B cell (primary cell): ENCODE measurements around the gene TRIM41. TPM values are rescaled to one million over a fixed set of nuclear protein-coding genes. Genes with fewer than 3 reads are reported as not detected.

Experiments
- ATAC-seq: fragments of 200-7000 bp; cut with Tn5 transposase; one replicate; pipeline ENCODE4 v1.10.0; 2021; ENCODE audit warnings: low read depth, mild to moderate bottlenecking, moderate number of reproducible peaks, moderate library complexity
- CTCF ChIA-PET: fragments of 350-600 bp; sonication (Branson Sonifier 250); formaldehyde crosslinking; loops from one replicate; lab custom pipeline; 2021; ENCODE audit warnings: antibody characterized with exemption, inconsistent platforms; lab: Charles Lee
- POLR2A ChIA-PET: fragments of 350-600 bp; sonication (Branson Sonifier 250); formaldehyde crosslinking; loops from one replicate; lab custom pipeline; 2021; ENCODE audit warnings: antibody characterized with exemption; lab: Charles Lee
- DNase-seq: peaks from one replicate; pipeline ENCODE4 v3.0.0; 2013
- H2AFZ ChIP-seq: 2 replicates; pipeline ENCODE4 v1.6.1; 2012; ENCODE audit warnings: mild to moderate bottlenecking, low read depth, low read length; ENCODE audit not compliant: insufficient read depth, poor library complexity, severe bottlenecking
- H3K27ac ChIP-seq, 2 donors: 1 replicate in 1 of 2; 2 replicates in 1 of 2; pipeline ENCODE4 v1.5.1; 2012 to 2013; ENCODE audit warnings: low read length in 2 of 2, mild to moderate bottlenecking in 2 of 2, moderate library complexity in 1 of 2
- H3K27me3 ChIP-seq, 4 experiments: fragments of 200-600 bp in 1 of 4; sonication (generic) in 1 of 4; replicated peaks in 1 of 4; 1 replicate in 2 of 4; 2 replicates in 2 of 4; pipeline versions ENCODE4 v1.6.1 to v1.7.0; 2013 to 2016; ENCODE audit warnings: low read length in 3 of 4, mild to moderate bottlenecking in 2 of 4, mixed read lengths in 1 of 4, moderate library complexity in 1 of 4; ENCODE audit not compliant: insufficient read depth in 4 of 4, control insufficient read depth in 3 of 4; ENCODE audit errors: control extremely low read depth in 1 of 4
- H3K36me3 ChIP-seq, 2 experiments: replicated peaks in 1 of 2; 1 replicate in 1 of 2; 2 replicates in 1 of 2; pipeline versions ENCODE4 v1.6.1 to v1.7.1; 2013; ENCODE audit warnings: low read length in 1 of 2; ENCODE audit not compliant: insufficient read depth in 2 of 2, control insufficient read depth in 1 of 2; ENCODE audit errors: control extremely low read depth in 1 of 2, extremely low read depth in 1 of 2
- H3K4me1 ChIP-seq, 2 donors: fragments of 200-600 bp in 1 of 2; sonication (generic) in 1 of 2; 1 replicate in 1 of 2; 2 replicates in 1 of 2; pipeline versions ENCODE4 v1.5.1 to v1.6.1; 2013 to 2017; ENCODE audit warnings: low read length in 2 of 2; ENCODE audit not compliant: control insufficient read depth in 2 of 2, insufficient read depth in 2 of 2
- H3K4me2 ChIP-seq: replicated peaks from 2 replicates; pipeline ENCODE3; 2012; ENCODE audit warnings: mild to moderate bottlenecking, low read depth, low read length; ENCODE audit not compliant: poor library complexity, severe bottlenecking
- H3K4me3 ChIP-seq, 5 experiments: fragments of 200-600 bp in 1 of 5; sonication (generic) in 1 of 5; 1 replicate in 3 of 5; 2 replicates in 2 of 5; pipeline versions ENCODE4 v1.5.1 to v1.7.0; 2011 to 2016; ENCODE audit warnings: low read length in 4 of 5, mild to moderate bottlenecking in 4 of 5, low read depth in 2 of 5, control low read depth in 1 of 5, moderate library complexity in 1 of 5; ENCODE audit not compliant: insufficient read depth in 1 of 5; ENCODE audit errors: control extremely low read depth in 1 of 5, extremely low read depth in 1 of 5
- H3K79me2 ChIP-seq: fragments of 200-600 bp; sonication (generic); one replicate; pipeline ENCODE4 v1.6.0; 2016; ENCODE audit warnings: low read length; ENCODE audit not compliant: control insufficient read depth, insufficient read depth
- H3K9ac ChIP-seq: fragments of 200-600 bp; sonication (generic); 2 replicates; pipeline ENCODE4 v1.6.1; 2017; ENCODE audit warnings: mild to moderate bottlenecking, low read length, moderate library complexity
- H3K9me3 ChIP-seq, 3 donors: one replicate each; pipeline versions ENCODE4 v1.6.1 to v1.7.1; 2013; ENCODE audit warnings: low read length in 2 of 3; ENCODE audit not compliant: control insufficient read depth in 2 of 3, insufficient read depth in 1 of 3; ENCODE audit errors: control extremely low read depth in 1 of 3
- H4K20me1 ChIP-seq: 2 replicates; pipeline ENCODE4 v1.6.0; 2012; ENCODE audit warnings: mild to moderate bottlenecking, low read length; ENCODE audit not compliant: insufficient read depth, control insufficient read depth, poor library complexity, severe bottlenecking
- H3K27ac Mint-ChIP-seq: one replicate; pipeline ENCODE4 v1.8.0; 2021; ENCODE audit warnings: mixed read lengths
- H3K27me3 Mint-ChIP-seq: one replicate; pipeline ENCODE4 v1.8.0; 2021; ENCODE audit warnings: mixed read lengths
- H3K4me1 Mint-ChIP-seq: one replicate; pipeline ENCODE4 v1.8.0; 2021; ENCODE audit warnings: mixed read lengths
- H3K4me3 Mint-ChIP-seq: one replicate; pipeline ENCODE4 v1.8.0; 2021; ENCODE audit warnings: mixed read lengths
- H3K9me3 Mint-ChIP-seq: one replicate; pipeline ENCODE4 v1.8.0; 2022; ENCODE audit warnings: mixed read lengths; ENCODE audit not compliant: insufficient read depth
- CTCF ChIP-seq: fragments of 200-600 bp; IDR thresholded peaks from one replicate; pipeline ENCODE4 v1.8.0; 2022; ENCODE audit warnings: antibody characterized with exemption, mild to moderate bottlenecking
- EZH2 ChIP-seq: IDR thresholded peaks from 2 replicates; pipeline ENCODE4 v1.6.1; 2012; ENCODE audit warnings: borderline replicate concordance, low read depth, mild to moderate bottlenecking, moderate library complexity, low read length; ENCODE audit not compliant: insufficient read depth, poor library complexity, severe bottlenecking
- WGBS: methylation state at CpG from one replicate; pipeline ENCODE4 v1.1.5; 2013; ENCODE audit warnings: missing lambda C conversion rate; ENCODE audit not compliant: insufficient coverage; 5-methylcytosine and 5-hydroxymethylcytosine counted together
- intact Hi-C: fragments of 100-400 bp; cut with micrococcal nuclease; formaldehyde crosslinking; loops from one replicate; pipeline ENCODE4 v1.10.0; 2022
- polyA plus RNA-seq: library from polyadenylated mRNA; depleted of rRNA; stranded (reverse); fragments of >200 nt; gene quantifications from 2 replicates; pipeline ENCODE4 v1.2.3, GENCODE V29; 2012
- total RNA-seq, 2 donors: library from RNA; stranded (reverse); fragments of 120-200 nt in 1 of 2; gene quantifications; 1 replicate in 1 of 2; 2 replicates in 1 of 2; pipeline versions ENCODE4 v1.2.3 to v1.2.4, GENCODE V29; 2013 to 2022

TRIM41 gene
- total and polyA plus RNA-seq, 2 donors (not counting 1 experiment from before 2014, with no cell fraction given): 28.4 to 44.3 TPM

- peaks cover 14 to 19% of the 10 kb centered on the region in 2 donors for H3K4me1 ChIP-seq
- H3K9me3 ChIP-seq: no peaks in the 10 kb centered on the region
- TF ChIP-seq CTCF (no peak), EZH2 (no peak)
- no peak overlapping the region for H3K9ac ChIP-seq
- ATAC-seq: no peak
- H3K4me3 ChIP-seq: no peak overlapping the region
- WGBS: 93% methylated on average over 5 of the region's 9 CpGs
- peaks cover 11 to 81% of the 10 kb centered on the region in 2 experiments for H3K36me3 ChIP-seq
- Mint-ChIP-seq H3K9me3 (no peaks in the 10 kb centered on the region), H3K27ac (no peak overlapping the region), H3K4me3 (no peak overlapping the region), H3K4me1 (peaks cover 38% of the 10 kb centered on the region), H3K27me3 (no peaks in the 10 kb centered on the region)
- H2AFZ ChIP-seq: no peak overlapping the region
- peaks cover 35% of the 10 kb centered on the region for H3K79me2 ChIP-seq
- no peak overlapping the region for H3K4me2 ChIP-seq
- DNase-seq: no peak
- POLR2A ChIA-PET: interaction anchor here (0.6 to 6.9 kb wide), 2 partner anchors 16 to 1544 kb away, joined by 3 to 45 read pairs; partner anchors contain the start of gene TRIM41
- no peaks in the 10 kb centered on the region for H3K27me3 ChIP-seq
- CTCF ChIA-PET: interaction anchor here (1.6 kb wide), 1 partner anchor 55 kb away, joined by 3 read pairs; no protein-coding TSS in a partner anchor
- H3K27ac ChIP-seq: no peak overlapping the region
- intact Hi-C loops: no loop called here
- H4K20me1 ChIP-seq: peaks cover 67% of the 10 kb centered on the region
Measured at GRCh38 chr5:181239062-181239663, 16.1 kb downstream of the TRIM41 start.

GRCh38 chr5:181241393-181241975, 18.4 kb downstream of the TRIM41 start:
- Mint-ChIP-seq H3K4me1 (peaks cover 56% of the 10 kb centered on the region), H3K9me3 (no peaks in the 10 kb centered on the region), H3K4me3 (peak overlapping the region; percentile 99), H3K27me3 (no peaks in the 10 kb centered on the region), H3K27ac (peak overlapping the region; percentile 96)
- no peaks in the 10 kb centered on the region for H3K27me3 ChIP-seq
- H3K79me2 ChIP-seq: peaks cover 51% of the 10 kb centered on the region
- WGBS: 33% methylated on average over 5 of the region's 6 CpGs
- intact Hi-C loops: loop anchor here (5.0 kb wide), 2 partner anchors 34 to 439 kb away; partner anchors contain the start of genes MGAT1 and TRIM7
- H3K4me3 ChIP-seq: peak overlapping the region in 1 of 5 experiments; percentile 70
- DNase-seq (no peak), ATAC-seq (no peak)
- peaks cover 10 to 60% of the 10 kb centered on the region in 2 experiments for H3K36me3 ChIP-seq
- ChIA-PET POLR2A (interaction anchor here (0.7 to 6.9 kb wide), 3 partner anchors 12 to 20 kb away, joined by 3 to 46 read pairs (median 45); partner anchors contain the start of genes TRIM41 and TRIM52), CTCF (interaction anchor here (0.8 to 3.1 kb wide), 4 partner anchors 16 to 57 kb away, joined by 3 to 9 read pairs (median 4); partner anchors contain the start of gene TRIM41)
- H3K9ac ChIP-seq: peak overlapping the region; percentile 76
- no peaks in the 10 kb centered on the region for H3K9me3 ChIP-seq
- H3K27ac ChIP-seq: peak overlapping the region in 1 of 2 donors; percentile 84
- H3K4me2 ChIP-seq: peak overlapping the region; percentile 83
- peaks cover 29 to 39% of the 10 kb centered on the region in 2 donors for H3K4me1 ChIP-seq
- TF ChIP-seq EZH2: no peak
- TF ChIP-seq CTCF: no peak
- H4K20me1 ChIP-seq: peaks cover 60% of the 10 kb centered on the region
- H2AFZ ChIP-seq: no peak overlapping the region
